ENCODE data around the gene MAU2.
A peak's percentile ranks its signal among the peaks of the same experiment; 100 is the strongest.

Gene MAU2

GRCh38 chr19:19361075-19361594 is 40.5 kb downstream of the MAU2 start:
- peak; percentile 92 for DNase-seq (ENCODE audit: extremely low read depth, low read depth)
- peak; percentile 82 for TF ChIP-seq CTCF (IDR thresholded peaks at IDR 0.05; ENCODE audit: low read depth, low read length, missing control alignments)
- no peak overlapping the region for H3K4me3 ChIP-seq (replicated peaks; ENCODE audit: low read depth, low read length)

- H3K4me3 ChIP-seq (replicated peaks; ENCODE audit: low read depth, low read length) = no peak overlapping the region
- TF ChIP-seq CTCF (IDR thresholded peaks at IDR 0.05; ENCODE audit: low read depth, low read length, missing control alignments) = no peak
- no peak for DNase-seq (ENCODE audit: extremely low read depth, low read depth)
Observed at GRCh38 chr19:19362075-19362474, 41.4 kb downstream of the MAU2 start.

GRCh38 chr19:19366434-19367396 is 46.1 kb downstream of the MAU2 start:
- H3K4me3 ChIP-seq (replicated peaks; ENCODE audit: low read depth, low read length) = no peak overlapping the region
- no peak for DNase-seq (ENCODE audit: extremely low read depth, low read depth)
- TF ChIP-seq CTCF (IDR thresholded peaks at IDR 0.05; ENCODE audit: low read depth, low read length, missing control alignments) = peak; percentile 96

- no peak overlapping the region for H3K4me3 ChIP-seq (replicated peaks; ENCODE audit: low read depth, low read length)
- no peak for DNase-seq (ENCODE audit: extremely low read depth, low read depth)
- TF ChIP-seq CTCF (IDR thresholded peaks at IDR 0.05; ENCODE audit: low read depth, low read length, missing control alignments) = no peak
Observed at GRCh38 chr19:19368087-19368486, 47.5 kb downstream of the MAU2 start.

- no peak for DNase-seq (ENCODE audit: extremely low read depth, low read depth)
- no peak overlapping the region for H3K4me3 ChIP-seq (replicated peaks; ENCODE audit: low read depth, low read length)
- TF ChIP-seq CTCF (IDR thresholded peaks at IDR 0.05; ENCODE audit: low read depth, low read length, missing control alignments) = no peak
Observed at GRCh38 chr19:19371059-19371458, 50.4 kb downstream of the MAU2 start.

- TF ChIP-seq CTCF (IDR thresholded peaks at IDR 0.05; ENCODE audit: low read depth, low read length, missing control alignments) = no peak
- no peak for DNase-seq (ENCODE audit: extremely low read depth, low read depth)
- H3K4me3 ChIP-seq (replicated peaks; ENCODE audit: low read depth, low read length) = no peak overlapping the region
Observed at GRCh38 chr19:19372656-19373416, 52.2 kb downstream of the MAU2 start.

Data from HFF-Myc (cell line).